ENCODE measurements around the gene ATP7B. TPM values are rescaled to one million over a fixed set of nuclear protein-coding genes. Genes with fewer than 3 reads are reported as not detected.

Gene ATP7B
- total RNA-seq, 1 donor from 2014 or later: 19.3 TPM

GRCh38 chr13:51931606-51932005 is 79.6 kb downstream of the ATP7B start:
- H3K27ac Mint-ChIP-seq (ENCODE audit: unreplicated experiment): no peak overlapping the region
- no peak overlapping the region for H3K4me3 Mint-ChIP-seq (ENCODE audit: unreplicated experiment)
- no peak for TF ChIP-seq CTCF (IDR thresholded peaks at IDR 0.05; ENCODE audit: unreplicated experiment)
- no peak for DNase-seq (ENCODE audit: low spot score)
- H3K27me3 Mint-ChIP-seq (ENCODE audit: unreplicated experiment): peaks cover 4% of the 10 kb centered on the region
- no peaks in the 10 kb centered on the region for H3K36me3 Mint-ChIP-seq (ENCODE audit: low read depth, unreplicated experiment)
- no peaks in the 10 kb centered on the region for H3K9me3 Mint-ChIP-seq (ENCODE audit: unreplicated experiment)
- H3K4me1 Mint-ChIP-seq (ENCODE audit: unreplicated experiment): peaks cover 2% of the 10 kb centered on the region

GRCh38 chr13:51929699-51930098 is 81.6 kb downstream of the ATP7B start:
- Mint-ChIP-seq H3K27me3 (ENCODE audit: unreplicated experiment) (peaks cover 4% of the 10 kb centered on the region), H3K4me1 (ENCODE audit: unreplicated experiment) (peaks cover 3% of the 10 kb centered on the region), H3K36me3 (ENCODE audit: low read depth, unreplicated experiment) (peaks cover 12% of the 10 kb centered on the region), H3K9me3 (ENCODE audit: unreplicated experiment) (no peaks in the 10 kb centered on the region), H3K4me3 (ENCODE audit: unreplicated experiment) (no peak overlapping the region), H3K27ac (ENCODE audit: unreplicated experiment) (no peak overlapping the region)
- no peak for DNase-seq (ENCODE audit: low spot score)
- TF ChIP-seq CTCF (IDR thresholded peaks at IDR 0.05; ENCODE audit: unreplicated experiment): no peak

GRCh38 chr13:51928231-51928630 is 83.0 kb downstream of the ATP7B start:
- DNase-seq (ENCODE audit: low spot score): no peak
- TF ChIP-seq CTCF (IDR thresholded peaks at IDR 0.05; ENCODE audit: unreplicated experiment): no peak
- H3K36me3 Mint-ChIP-seq (ENCODE audit: low read depth, unreplicated experiment): peaks cover 15% of the 10 kb centered on the region
- peaks cover 2% of the 10 kb centered on the region for H3K27me3 Mint-ChIP-seq (ENCODE audit: unreplicated experiment)
- no peaks in the 10 kb centered on the region for H3K9me3 Mint-ChIP-seq (ENCODE audit: unreplicated experiment)
- H3K27ac Mint-ChIP-seq (ENCODE audit: unreplicated experiment): no peak overlapping the region
- peaks cover 5% of the 10 kb centered on the region for H3K4me1 Mint-ChIP-seq (ENCODE audit: unreplicated experiment)
- no peak overlapping the region for H3K4me3 Mint-ChIP-seq (ENCODE audit: unreplicated experiment)

GRCh38 chr13:51927129-51927528 is 84.1 kb downstream of the ATP7B start:
- Mint-ChIP-seq H3K4me3 (ENCODE audit: unreplicated experiment) (no peak overlapping the region), H3K9me3 (ENCODE audit: unreplicated experiment) (no peaks in the 10 kb centered on the region), H3K36me3 (ENCODE audit: low read depth, unreplicated experiment) (peaks cover 19% of the 10 kb centered on the region), H3K4me1 (ENCODE audit: unreplicated experiment) (peaks cover 5% of the 10 kb centered on the region), H3K27me3 (ENCODE audit: unreplicated experiment) (peaks cover 2% of the 10 kb centered on the region), H3K27ac (ENCODE audit: unreplicated experiment) (no peak overlapping the region)
- no peak for DNase-seq (ENCODE audit: low spot score)
- no peak for TF ChIP-seq CTCF (IDR thresholded peaks at IDR 0.05; ENCODE audit: unreplicated experiment)

- H3K27ac Mint-ChIP-seq (ENCODE audit: unreplicated experiment): no peak overlapping the region
- H3K4me3 Mint-ChIP-seq (ENCODE audit: unreplicated experiment): no peak overlapping the region
- H3K9me3 Mint-ChIP-seq (ENCODE audit: unreplicated experiment): no peaks in the 10 kb centered on the region
- no peak for TF ChIP-seq CTCF (IDR thresholded peaks at IDR 0.05; ENCODE audit: unreplicated experiment)
- no peak for DNase-seq (ENCODE audit: low spot score)
- H3K4me1 Mint-ChIP-seq (ENCODE audit: unreplicated experiment): peaks cover 8% of the 10 kb centered on the region
- H3K36me3 Mint-ChIP-seq (ENCODE audit: low read depth, unreplicated experiment): peaks cover 23% of the 10 kb centered on the region
- no peaks in the 10 kb centered on the region for H3K27me3 Mint-ChIP-seq (ENCODE audit: unreplicated experiment)
Measured at GRCh38 chr13:51926528-51926885, 84.7 kb downstream of the ATP7B start.

All from endothelial cell (in vitro differentiated cells).